Ectodermal cell (in vitro differentiated cells): Measurements from ENCODE around the gene ALOX12B.

Source experiments
- H3K27ac ChIP-seq: 2 replicates; pipeline ENCODE4 v1.7.0; 2013; ENCODE audit warnings: mild to moderate bottlenecking, low read depth, low read length; ENCODE audit not compliant: insufficient read depth, poor library complexity, severe bottlenecking
- H3K27me3 ChIP-seq: 2 replicates; pipeline ENCODE4 v1.7.0; 2013; ENCODE audit warnings: mild to moderate bottlenecking, low read length; ENCODE audit not compliant: insufficient read depth, control insufficient read depth, poor library complexity, severe bottlenecking
- H3K36me3 ChIP-seq: one replicate; pipeline ENCODE4 v1.7.0; 2013; ENCODE audit warnings: low read length; ENCODE audit not compliant: control insufficient read depth, insufficient read depth
- H3K4me1 ChIP-seq: one replicate; pipeline ENCODE4 v1.7.0; 2013; ENCODE audit warnings: low read length; ENCODE audit not compliant: control insufficient read depth, insufficient read depth
- H3K4me3 ChIP-seq: 2 replicates; pipeline ENCODE4 v1.7.0; 2013; ENCODE audit warnings: low read depth, low read length, control low read depth; ENCODE audit not compliant: insufficient read depth
- H3K9me3 ChIP-seq: 2 replicates; pipeline ENCODE4 v1.7.0; 2013; ENCODE audit warnings: mild to moderate bottlenecking, low read length, moderate library complexity; ENCODE audit not compliant: control insufficient read depth
- WGBS, 2 experiments: methylation state at CpG; one replicate each; pipeline ENCODE4 v1.1.7; 2013; ENCODE audit warnings: missing lambda C conversion rate in 2 of 2; 5-methylcytosine and 5-hydroxymethylcytosine counted together

ALOX12B gene

DNA sequence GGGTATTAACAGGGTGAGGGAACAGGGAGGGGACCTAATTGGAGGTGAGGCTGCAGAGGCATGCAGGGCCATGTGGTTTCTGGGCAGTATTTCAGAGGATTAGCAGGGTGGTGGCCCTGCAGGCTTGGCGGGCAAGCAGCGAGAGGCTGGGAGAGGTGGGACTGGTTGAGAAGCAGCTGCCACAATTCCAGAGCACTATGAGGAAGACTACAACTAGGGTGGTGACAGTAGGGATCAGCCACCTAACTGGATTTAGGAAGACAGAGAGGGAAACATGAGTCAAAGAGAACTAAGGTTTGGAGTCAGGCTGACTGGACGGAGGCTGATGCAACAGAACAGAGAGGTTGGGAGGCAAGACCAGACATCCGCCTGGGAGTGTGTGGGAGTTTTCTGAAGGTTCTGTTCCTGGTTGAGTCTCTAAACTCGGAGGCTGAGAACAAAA lies 18.5 kb upstream of the ALOX12B start:
- Histone ChIP-seq H3K4me3 (no peak overlapping the region), H3K27me3 (peaks cover 35% of the 10 kb centered on the region), H3K36me3 (no peaks in the 10 kb centered on the region), H3K4me1 (peaks cover 9% of the 10 kb centered on the region), H3K9me3 (no peaks in the 10 kb centered on the region), H3K27ac (no peak overlapping the region)
- WGBS, 2 experiments, result 84% methylated on average over 5 of the region's 5 CpGs

DNA sequence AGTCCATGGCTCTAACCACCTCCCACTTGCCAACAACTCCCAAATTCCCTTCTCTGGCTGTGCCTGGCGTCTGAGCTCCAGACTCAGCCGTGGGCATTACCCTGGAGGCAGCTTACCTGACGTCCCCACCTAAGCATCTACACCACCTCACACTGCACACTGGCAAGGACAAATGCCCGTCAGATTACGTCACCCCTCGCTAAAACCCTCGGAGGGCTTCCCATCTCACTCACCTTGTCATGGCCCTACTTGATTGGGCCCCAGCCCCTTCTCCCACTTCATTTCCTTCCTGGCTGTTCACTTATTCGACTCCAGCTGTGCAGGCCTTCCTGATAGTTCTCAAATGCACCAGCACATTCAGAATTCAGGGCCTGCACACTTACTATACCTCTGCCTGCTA lies 17.4 kb upstream of the ALOX12B start:
- no peak overlapping the region for H3K4me3 ChIP-seq
- H3K27ac ChIP-seq, result no peak overlapping the region
- peaks cover 3% of the 10 kb centered on the region for H3K4me1 ChIP-seq
- H3K9me3 ChIP-seq, result no peaks in the 10 kb centered on the region
- H3K27me3 ChIP-seq, result peaks cover 24% of the 10 kb centered on the region
- WGBS, 2 experiments, result 84% methylated on average over 8 of the region's 8 CpGs
- no peaks in the 10 kb centered on the region for H3K36me3 ChIP-seq

DNA sequence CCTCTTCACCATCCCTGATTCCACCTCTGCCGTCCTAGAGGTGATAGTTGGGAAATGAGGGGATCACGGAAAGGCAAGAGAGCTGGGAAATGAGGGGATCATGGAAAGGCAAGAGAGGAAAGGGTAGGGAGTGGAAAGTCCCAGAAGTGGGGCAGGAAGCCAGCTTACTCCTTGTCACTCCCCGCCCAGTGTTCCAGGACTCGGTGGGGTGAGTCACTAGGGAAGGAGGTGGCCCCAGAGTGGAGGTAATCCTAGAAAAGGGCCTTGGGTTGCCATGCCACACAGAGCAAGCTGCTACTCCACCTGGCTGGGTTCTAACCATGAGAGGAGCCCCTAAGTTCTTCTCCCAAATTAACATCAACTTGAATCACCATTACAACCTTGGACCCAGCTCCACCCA lies 16.0 kb upstream of the ALOX12B start:
- no peaks in the 10 kb centered on the region for H3K4me1 ChIP-seq
- WGBS, 2 experiments, result 86 to 89% methylated on average over 4 of the region's 4 CpGs
- no peak overlapping the region for H3K4me3 ChIP-seq
- peaks cover 11% of the 10 kb centered on the region for H3K27me3 ChIP-seq
- H3K27ac ChIP-seq, result no peak overlapping the region
- no peaks in the 10 kb centered on the region for H3K9me3 ChIP-seq
- H3K36me3 ChIP-seq, result no peaks in the 10 kb centered on the region

DNA sequence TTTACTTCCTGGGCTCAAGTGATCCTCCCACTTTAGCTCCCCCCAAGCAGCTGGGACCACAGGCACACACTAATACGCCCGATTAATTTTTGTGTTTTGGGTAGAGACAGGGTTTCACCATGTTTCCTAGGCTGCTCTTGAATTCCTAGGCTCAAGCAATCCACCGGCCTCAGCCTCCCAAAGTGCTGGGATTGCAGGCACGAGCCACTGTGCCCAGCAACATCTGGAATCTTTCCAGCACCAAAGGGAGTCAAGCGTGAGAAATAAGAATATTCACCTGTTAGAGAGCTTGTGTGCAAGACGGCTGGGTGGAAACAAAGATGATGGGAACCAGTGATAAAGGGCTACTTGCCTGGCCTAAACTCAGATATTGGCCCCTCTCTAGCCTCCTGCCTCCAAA lies 14.2 kb upstream of the ALOX12B start:
- 87 to 93% methylated on average over 6 of the region's 6 CpGs for WGBS, 2 experiments

GRCh38 chr17:8100763-8101162 lies 13.2 kb upstream of the ALOX12B start:
- 82 to 87% methylated on average over 2 of the region's 2 CpGs for WGBS, 2 experiments
- no peaks in the 10 kb centered on the region for H3K4me1 ChIP-seq
- H3K27ac ChIP-seq, result no peak overlapping the region
- peaks cover 6% of the 10 kb centered on the region for H3K27me3 ChIP-seq
- no peaks in the 10 kb centered on the region for H3K36me3 ChIP-seq
- no peak overlapping the region for H3K4me3 ChIP-seq
- H3K9me3 ChIP-seq, result no peaks in the 10 kb centered on the region

More for the DNA sequence above, 14.2 kb upstream of the ALOX12B start:
- H3K4me1 ChIP-seq, result no peaks in the 10 kb centered on the region
- no peaks in the 10 kb centered on the region for H3K36me3 ChIP-seq
- H3K27ac ChIP-seq, result no peak overlapping the region
- H3K4me3 ChIP-seq, result no peak overlapping the region
- H3K9me3 ChIP-seq, result no peaks in the 10 kb centered on the region
- peaks cover 2% of the 10 kb centered on the region for H3K27me3 ChIP-seq

- no peaks in the 10 kb centered on the region for H3K4me1 ChIP-seq
- H3K36me3 ChIP-seq, result no peaks in the 10 kb centered on the region
- H3K27me3 ChIP-seq, result peaks cover 8% of the 10 kb centered on the region
- 70 to 73% methylated on average over 2 of the region's 2 CpGs for WGBS, 2 experiments
- H3K9me3 ChIP-seq, result no peaks in the 10 kb centered on the region
- H3K4me3 ChIP-seq, result no peak overlapping the region
- H3K27ac ChIP-seq, result no peak overlapping the region
Measured at GRCh38 chr17:8100111-8100510, 12.6 kb upstream of the ALOX12B start.

DNA sequence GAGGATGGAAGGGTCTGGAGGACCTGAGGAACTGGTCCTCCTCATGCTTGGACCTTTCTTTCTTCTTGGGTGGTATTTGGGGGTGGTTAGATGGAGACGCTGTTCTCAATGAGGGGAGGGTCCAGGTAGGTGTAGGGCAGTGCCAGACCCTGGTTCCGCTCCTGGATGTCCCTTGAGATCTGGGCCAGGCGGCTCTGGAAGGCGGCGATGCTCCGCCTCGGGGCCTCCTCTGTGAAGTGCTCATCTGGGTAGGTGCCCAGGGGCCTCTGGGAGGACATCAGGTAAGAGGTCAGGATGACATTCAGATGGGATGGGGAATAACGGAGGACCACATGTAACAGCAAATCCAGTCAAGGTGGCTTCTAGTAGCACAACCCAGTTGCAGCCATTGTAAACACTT lies 9.0 kb upstream of the ALOX12B start:
- H3K27me3 ChIP-seq, result peaks cover 8% of the 10 kb centered on the region
- H3K4me1 ChIP-seq, result no peaks in the 10 kb centered on the region
- no peaks in the 10 kb centered on the region for H3K36me3 ChIP-seq
- H3K9me3 ChIP-seq, result no peaks in the 10 kb centered on the region
- WGBS, 2 experiments, result 93 to 94% methylated on average over 8 of the region's 8 CpGs
- no peak overlapping the region for H3K27ac ChIP-seq
- no peak overlapping the region for H3K4me3 ChIP-seq

- 74 to 87% methylated on average over 6 of the region's 6 CpGs for WGBS, 2 experiments
- peaks cover 8% of the 10 kb centered on the region for H3K27me3 ChIP-seq
Measured at GRCh38 chr17:8095361-8095760, 7.8 kb upstream of the ALOX12B start.

GRCh38 chr17:8091033-8091687 lies 3.6 kb upstream of the ALOX12B start:
- Histone ChIP-seq H3K36me3 (no peaks in the 10 kb centered on the region), H3K4me1 (no peaks in the 10 kb centered on the region), H3K4me3 (no peak overlapping the region), H3K27ac (no peak overlapping the region), H3K27me3 (peaks cover 6% of the 10 kb centered on the region), H3K9me3 (no peaks in the 10 kb centered on the region)
- 71 to 73% methylated on average over 9 of the region's 9 CpGs for WGBS, 2 experiments

More at GRCh38 chr17:8095361-8095760, 7.8 kb upstream of the ALOX12B start:
- Histone ChIP-seq H3K27ac (no peak overlapping the region), H3K4me3 (no peak overlapping the region), H3K4me1 (no peaks in the 10 kb centered on the region), H3K36me3 (no peaks in the 10 kb centered on the region), H3K9me3 (no peaks in the 10 kb centered on the region)

- 50 to 51% methylated on average over 6 of the region's 6 CpGs for WGBS, 2 experiments
- H3K4me3 ChIP-seq, result no peak overlapping the region
- no peaks in the 10 kb centered on the region for H3K27me3 ChIP-seq
- H3K36me3 ChIP-seq, result no peaks in the 10 kb centered on the region
- H3K27ac ChIP-seq, result no peak overlapping the region
- H3K4me1 ChIP-seq, result no peaks in the 10 kb centered on the region
- no peaks in the 10 kb centered on the region for H3K9me3 ChIP-seq
Measured at GRCh38 chr17:8089728-8090127, 2.2 kb upstream of the ALOX12B start.

- no peaks in the 10 kb centered on the region for H3K9me3 ChIP-seq
- H3K4me3 ChIP-seq, result no peak overlapping the region
- H3K4me1 ChIP-seq, result no peaks in the 10 kb centered on the region
- H3K27ac ChIP-seq, result no peak overlapping the region
- no peaks in the 10 kb centered on the region for H3K36me3 ChIP-seq
- WGBS, 2 experiments, result 71 to 84% methylated on average over 5 of the region's 5 CpGs
- peaks cover under 1% of the 10 kb centered on the region for H3K27me3 ChIP-seq
Measured at GRCh38 chr17:8087952-8088230, 375 bp upstream of the ALOX12B start.
